GM12874 (cell line): Measurements from ENCODE around the gene MMRN1.

Experiments
- CTCF ChIP-seq: IDR thresholded peaks from 2 replicates; pipeline ENCODE4 v1.5.1; 2011; ENCODE audit warnings: low read depth, mild to moderate bottlenecking, control low read depth, low read length, moderate library complexity; ENCODE audit not compliant: insufficient read depth

Gene MMRN1

GRCh38 chr4:89894649-89895550, at the start of gene MMRN1:
MMRN1 (plus strand) TSS chr4:89894854; CDS start chr4:89894972, 118 bp downstream.
- no peak for TF ChIP-seq CTCF

- no peak for TF ChIP-seq CTCF
Observed at GRCh38 chr4:89847571-89848325, 46.9 kb upstream of the MMRN1 start.

GRCh38 chr4:89855236-89855635, 39.4 kb upstream of the MMRN1 start:
- no peak for TF ChIP-seq CTCF

GRCh38 chr4:89860971-89861370, 33.7 kb upstream of the MMRN1 start:
- no peak for TF ChIP-seq CTCF

- no peak for TF ChIP-seq CTCF
Observed at GRCh38 chr4:89863533-89863932, 31.1 kb upstream of the MMRN1 start.

GRCh38 chr4:89868276-89868675, 26.4 kb upstream of the MMRN1 start:
- TF ChIP-seq CTCF = no peak

GRCh38 chr4:89868999-89869589, 25.6 kb upstream of the MMRN1 start:
- TF ChIP-seq CTCF = 0 out of 2 replicates have a peak, but pooled peaks have one; percentile 6
